H9 (cell line): ENCODE results near the gene NDRG4. TPM values are rescaled to one million over a fixed set of nuclear protein-coding genes. Genes with fewer than 3 reads are reported as not detected.

Experiments used
- DNase-seq: peaks from one replicate; pipeline ENCODE4 v3.0.0-alpha.2; 2017
- H2AFZ ChIP-seq: one replicate; pipeline ENCODE4 v1.6.1; 2013; ENCODE audit warnings: mild to moderate bottlenecking, low read length, control low read depth, moderate library complexity
- H2AK5ac ChIP-seq: 2 replicates; pipeline ENCODE4 v1.6.1; 2013; ENCODE audit warnings: low read length, control low read depth, mixed read lengths; ENCODE audit not compliant: insufficient read length
- H2BK120ac ChIP-seq: one replicate; pipeline ENCODE4 v1.6.1; 2013; ENCODE audit warnings: low read depth, mild to moderate bottlenecking, low read length, control low read depth, inconsistent platforms; ENCODE audit not compliant: poor library complexity, severe bottlenecking
- H2BK12ac ChIP-seq: 2 replicates; pipeline ENCODE4 v1.6.1; 2013; ENCODE audit warnings: low read length, control low read depth, mixed read lengths, low read depth; ENCODE audit not compliant: insufficient read length
- H2BK15ac ChIP-seq: 2 replicates; pipeline ENCODE4 v1.6.1; 2013; ENCODE audit warnings: low read depth, low read length, control low read depth
- H2BK20ac ChIP-seq: one replicate; pipeline ENCODE4 v1.6.1; 2013; ENCODE audit warnings: low read depth, mild to moderate bottlenecking, low read length, control low read depth, inconsistent platforms; ENCODE audit not compliant: poor library complexity, severe bottlenecking
- H2BK5ac ChIP-seq: 2 replicates; pipeline ENCODE4 v1.6.1; 2013; ENCODE audit warnings: low read length, control low read depth, mixed read lengths; ENCODE audit not compliant: insufficient read length
- H3K14ac ChIP-seq: 2 replicates; pipeline ENCODE4 v1.6.1; 2013; ENCODE audit warnings: low read length, control low read depth; ENCODE audit not compliant: insufficient read depth
- H3K18ac ChIP-seq: 2 replicates; pipeline ENCODE4 v1.6.1; 2013; ENCODE audit warnings: low read depth, mild to moderate bottlenecking, mixed read lengths, low read length, control low read depth; ENCODE audit not compliant: insufficient read length
- H3K23ac ChIP-seq: 2 replicates; pipeline ENCODE4 v1.6.1; 2013; ENCODE audit warnings: low read length, control low read depth, mixed read lengths, low read depth; ENCODE audit not compliant: insufficient read length
- H3K23me2 ChIP-seq: 2 replicates; pipeline ENCODE4 v1.6.1; 2013; ENCODE audit warnings: low read depth, mild to moderate bottlenecking, mixed read lengths, low read length, control low read depth; ENCODE audit not compliant: insufficient read length, poor library complexity, severe bottlenecking
- H3K27ac ChIP-seq: 2 replicates; pipeline ENCODE4 v1.5.1; 2013; ENCODE audit warnings: low read length, control low read depth, mixed read lengths, low read depth; ENCODE audit not compliant: insufficient read length
- H3K27me3 ChIP-seq: 2 replicates; pipeline ENCODE4 v1.6.1; 2013; ENCODE audit warnings: low read length, control low read depth, inconsistent platforms; ENCODE audit not compliant: insufficient read depth
- H3K4ac ChIP-seq: 2 replicates; pipeline ENCODE4 v1.6.1; 2013; ENCODE audit warnings: low read depth, mild to moderate bottlenecking, control low read depth, inconsistent platforms, low read length, moderate library complexity
- H3K4me1 ChIP-seq: 2 replicates; pipeline ENCODE4 v1.6.1; 2013; ENCODE audit warnings: low read length, control low read depth, inconsistent platforms; ENCODE audit not compliant: insufficient read depth
- H3K4me2 ChIP-seq: 2 replicates; pipeline ENCODE4 v1.6.1; 2013; ENCODE audit warnings: low read length, control low read depth, mixed read lengths; ENCODE audit not compliant: insufficient read length, insufficient read depth
- H3K56ac ChIP-seq: 2 replicates; pipeline ENCODE4 v1.6.1; 2013; ENCODE audit warnings: low read depth, mild to moderate bottlenecking, mixed read lengths, low read length, control low read depth; ENCODE audit not compliant: insufficient read length
- H3K79me1 ChIP-seq: 2 replicates; pipeline ENCODE4 v1.6.1; 2013; ENCODE audit warnings: low read depth, mild to moderate bottlenecking, moderate library complexity, low read length, control low read depth, inconsistent platforms; ENCODE audit not compliant: insufficient read depth, poor library complexity, severe bottlenecking
- H3K79me2 ChIP-seq: 2 replicates; pipeline ENCODE4 v1.6.1; 2013; ENCODE audit warnings: low read length, control low read depth, inconsistent platforms; ENCODE audit not compliant: insufficient read depth
- H3K9ac ChIP-seq: 2 replicates; pipeline ENCODE4 v1.6.1; 2013; ENCODE audit warnings: low read length, control low read depth, mixed read lengths; ENCODE audit not compliant: insufficient read length; ENCODE audit errors: extremely low read depth
- H3K9me3 ChIP-seq: one replicate; pipeline ENCODE4 v1.6.1; 2013; ENCODE audit warnings: low read depth, low read length, inconsistent platforms; ENCODE audit not compliant: control insufficient read depth
- H3T11ph ChIP-seq: one replicate; pipeline ENCODE4 v1.6.1; 2013; ENCODE audit warnings: mild to moderate bottlenecking, low read length, control low read depth, inconsistent platforms
- H4K20me1 ChIP-seq: one replicate; pipeline ENCODE4 v1.6.1; 2013; ENCODE audit not compliant: control insufficient read depth, insufficient read length, insufficient read depth
- H4K5ac ChIP-seq: 2 replicates; pipeline ENCODE4 v1.6.1; 2013; ENCODE audit warnings: low read depth, mild to moderate bottlenecking, mixed read lengths, low read length, control low read depth; ENCODE audit not compliant: insufficient read length
- H4K8ac ChIP-seq: replicated peaks from 2 replicates; pipeline ENCODE4 v1.6.1; 2013; ENCODE audit warnings: low read length, control low read depth, mixed read lengths, low read depth; ENCODE audit not compliant: insufficient read length
- H4K91ac ChIP-seq: 2 replicates; pipeline ENCODE4 v1.6.1; 2013; ENCODE audit warnings: low read depth, mild to moderate bottlenecking, moderate library complexity, mixed read lengths, low read length, control low read depth; ENCODE audit not compliant: insufficient read length
- H3K27ac Mint-ChIP-seq, 3 experiments: 2 replicates in 2 of 3; 3 replicates in 1 of 3; pipeline ENCODE4 v1.8.0; 2020 to 2021; ENCODE audit warnings: mixed read lengths in 3 of 3, mild to moderate bottlenecking in 1 of 3, moderate library complexity in 1 of 3
- H3K27me3 Mint-ChIP-seq: 2 replicates; pipeline ENCODE4 v1.8.0; 2021; ENCODE audit warnings: low read depth, mild to moderate bottlenecking, moderate library complexity, mixed read lengths
- H3K36me3 Mint-ChIP-seq, 3 experiments: 2 replicates in 2 of 3; 3 replicates in 1 of 3; pipeline ENCODE4 v1.8.0; 2020 to 2021; ENCODE audit warnings: low read depth in 3 of 3, mixed read lengths in 3 of 3; ENCODE audit not compliant: insufficient read depth in 1 of 3
- H3K4me1 Mint-ChIP-seq, 2 experiments: 2 replicates each; pipeline ENCODE4 v1.8.0; 2020; ENCODE audit warnings: mixed read lengths in 2 of 2
- H3K4me3 Mint-ChIP-seq, 2 experiments: 2 replicates in 1 of 2; 3 replicates in 1 of 2; pipeline ENCODE4 v1.8.0; 2020 to 2021; ENCODE audit warnings: mild to moderate bottlenecking in 2 of 2, mixed read lengths in 2 of 2, moderate library complexity in 1 of 2
- H3K9me3 Mint-ChIP-seq, 2 experiments: 2 replicates in 1 of 2; 3 replicates in 1 of 2; pipeline ENCODE4 v1.8.0; 2020; ENCODE audit warnings: mild to moderate bottlenecking in 2 of 2, mixed read lengths in 2 of 2, moderate library complexity in 1 of 2
- CTCF ChIP-seq: fragments of 200-600 bp; sonication (generic); conservative IDR thresholded peaks from 3 replicates; pipeline ENCODE4 v1.8.0; 2021; ENCODE audit warnings: antibody characterized with exemption, mild to moderate bottlenecking
- WGBS: extraction: QIAGEN DNeasy Blood & Tissue Kit; methylation state at CpG from one replicate; pipeline ENCODE4 v1.1.7; 2013; ENCODE audit warnings: missing lambda C conversion rate, low lambda C conversion rate, mixed read lengths; ENCODE audit not compliant: insufficient read length; ENCODE audit errors: extremely low coverage; 5-methylcytosine and 5-hydroxymethylcytosine counted together
- total RNA-seq: library from RNA; stranded (reverse); gene quantifications from 2 replicates; pipeline ENCODE4 v1.2.1, GENCODE V29; 2021

NDRG4 gene
- total RNA-seq, 1 experiment from 2014 or later, result 18.6 TPM

GRCh38 chr16:58481931-58482330, 18.0 kb upstream of the NDRG4 start:
- Histone ChIP-seq H3K18ac (no peak overlapping the region), H3K79me2 (no peaks in the 10 kb centered on the region), H3K27me3 (no peaks in the 10 kb centered on the region), H3K27ac (no peak overlapping the region), H3K9me3 (no peaks in the 10 kb centered on the region), H3K23ac (no peak overlapping the region), H3K14ac (no peak overlapping the region), H3T11ph (no peak overlapping the region), H2BK120ac (no peak overlapping the region), H3K23me2 (no peaks in the 10 kb centered on the region), H2AFZ (no peak overlapping the region), H4K8ac (no peak overlapping the region), H2BK20ac (no peak overlapping the region), H3K4me1 (no peaks in the 10 kb centered on the region), H3K4me2 (no peak overlapping the region), H3K4ac (no peak overlapping the region), H3K79me1 (no peaks in the 10 kb centered on the region), H4K91ac (no peak overlapping the region), H2BK12ac (no peak overlapping the region), H4K5ac (no peak overlapping the region), H2AK5ac (no peak overlapping the region), H3K56ac (no peak overlapping the region), H2BK15ac (no peak overlapping the region), H2BK5ac (no peak overlapping the region), H3K9ac (no peak overlapping the region), H4K20me1 (no peaks in the 10 kb centered on the region)
- no peak for TF ChIP-seq CTCF
- Mint-ChIP-seq H3K4me1 (peaks cover 0 to 18% of the 10 kb centered on the region in 2 experiments; a peak in 3 of 4 replicates), H3K27me3 (peaks cover 7% of the 10 kb centered on the region), H3K27ac (no peak overlapping the region; a peak in 1 of 7 replicates), H3K9me3 (no peaks in the 10 kb centered on the region), H3K36me3 (no peaks in the 10 kb centered on the region), H3K4me3 (no peak overlapping the region)
- no CpG with 5 or more reads among the region's 8 CpGs for WGBS
- DNase-seq, result no peak
